OCI-LY1 (cell line): Measurements from ENCODE around the gene SCN3A.
A peak's percentile ranks its signal among the peaks of the same experiment; 100 is the strongest.

Experiments used
- H2AFZ ChIP-seq: fragments of 200-600 bp; sonication (generic), shearing (Covaris generic); 2 replicates; pipeline ENCODE4 v1.6.0; 2014; ENCODE audit warnings: antibody characterized with exemption, mild to moderate bottlenecking, low read length
- H3F3A ChIP-seq: fragments of 200-600 bp; sonication (generic), shearing (Covaris generic); 2 replicates; pipeline ENCODE4 v1.6.0; 2014; ENCODE audit warnings: mild to moderate bottlenecking, antibody characterized with exemption, low read length, moderate library complexity; ENCODE audit not compliant: insufficient read depth
- H3K27ac ChIP-seq: fragments of 200-600 bp; sonication (generic); 2 replicates; pipeline ENCODE4 v1.5.1; 2014; ENCODE audit warnings: low read length, mixed run types, mild to moderate bottlenecking, low read depth; ENCODE audit not compliant: poor library complexity, severe bottlenecking
- H3K27me3 ChIP-seq: fragments of 200-600 bp; sonication (generic); 2 replicates; pipeline ENCODE4 v1.6.0; 2014; ENCODE audit warnings: antibody characterized with exemption, mild to moderate bottlenecking, low read length, moderate library complexity; ENCODE audit not compliant: insufficient read depth
- H3K36me3 ChIP-seq: fragments of 200-600 bp; sonication (generic); 2 replicates; pipeline ENCODE4 v1.6.1; 2014; ENCODE audit warnings: mild to moderate bottlenecking, antibody characterized with exemption, low read length, moderate library complexity, mixed read lengths; ENCODE audit not compliant: insufficient read depth
- H3K4me1 ChIP-seq: fragments of 200-600 bp; sonication (generic); 2 replicates; pipeline ENCODE4 v1.5.1; 2014; ENCODE audit warnings: mild to moderate bottlenecking, low read length, moderate library complexity; ENCODE audit not compliant: insufficient read depth, severe bottlenecking
- H3K4me2 ChIP-seq: fragments of 200-600 bp; sonication (generic), shearing (Covaris generic); 2 replicates; pipeline ENCODE4 v1.6.1; 2014; ENCODE audit warnings: low read length
- H3K4me3 ChIP-seq: fragments of 200-600 bp; sonication (generic); 2 replicates; pipeline ENCODE4 v1.5.1; 2014; ENCODE audit warnings: low read length, low read depth, mild to moderate bottlenecking, mixed read lengths; ENCODE audit not compliant: poor library complexity, severe bottlenecking
- H3K79me2 ChIP-seq: fragments of 200-600 bp; shearing (Covaris generic); 2 replicates; pipeline ENCODE4 v1.6.1; 2016; ENCODE audit warnings: mixed run types, low read length, mixed read lengths; ENCODE audit not compliant: insufficient read depth
- H3K9ac ChIP-seq: fragments of 200-600 bp; sonication (generic), shearing (Covaris generic); 2 replicates; pipeline ENCODE4 v1.6.1; 2014; ENCODE audit warnings: mild to moderate bottlenecking, low read length, mixed read lengths
- H3K9me2 ChIP-seq: fragments of 200-600 bp; sonication (generic), shearing (Covaris generic); 2 replicates; pipeline ENCODE4 v1.6.1; 2014; ENCODE audit warnings: low read depth, mild to moderate bottlenecking, low read length, mixed read lengths
- H3K9me3 ChIP-seq: fragments of 200-600 bp; shearing (Covaris generic); 2 replicates; pipeline ENCODE4 v1.6.1; 2014; ENCODE audit warnings: low read length, mixed read lengths
- H4K20me1 ChIP-seq: fragments of 200-600 bp; sonication (generic), shearing (Covaris generic); 2 replicates; pipeline ENCODE4 v1.6.0; 2016; ENCODE audit warnings: mild to moderate bottlenecking, low read length; ENCODE audit not compliant: insufficient read depth
- EZH2 ChIP-seq: fragments of 200-600 bp; sonication (generic), shearing (Covaris generic); IDR thresholded peaks from 2 replicates; pipeline ENCODE4 v1.8.0; 2017; ENCODE audit warnings: borderline replicate concordance, mixed run types, mild to moderate bottlenecking, antibody characterized with exemption, low read length, moderate library complexity, mixed read lengths
- TF ChIP-seq, protein P1 (sequence below): fragments of 200-600 bp; sonication (generic), shearing (Covaris generic); IDR thresholded peaks from 2 replicates; pipeline ENCODE4 v1.5.1; 2017; ENCODE audit warnings: mild to moderate bottlenecking, antibody characterized with exemption, low read length, moderate library complexity, mixed read lengths

The SCN3A gene

DNA sequence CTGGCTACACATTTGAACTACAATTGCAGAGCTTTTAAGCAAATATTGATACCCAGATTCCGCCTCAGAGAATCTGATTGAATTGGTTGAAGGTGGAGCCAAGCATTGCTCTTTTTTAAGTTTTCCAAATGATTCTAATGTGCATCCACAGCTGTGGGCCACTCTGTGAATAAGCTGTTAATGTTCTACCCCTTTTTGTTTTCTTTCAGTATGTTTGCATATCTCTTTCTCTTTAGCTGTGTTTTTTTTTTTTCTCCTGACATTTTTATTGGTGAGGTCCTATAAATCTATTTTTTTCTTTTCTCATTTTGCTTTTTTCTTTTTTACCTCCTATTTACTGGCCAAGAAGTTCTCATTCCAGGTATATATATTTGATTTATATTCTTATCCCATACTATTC lies 6.5 kb downstream of the SCN3A start:
- Histone ChIP-seq H4K20me1 (no peaks in the 10 kb centered on the region), H3K4me2 (no peak overlapping the region), H2AFZ (no peak overlapping the region), H3K27me3 (no peaks in the 10 kb centered on the region), H3K9me3 (no peaks in the 10 kb centered on the region), H3K4me3 (no peak overlapping the region), H3K27ac (no peak overlapping the region), H3K9ac (no peak overlapping the region), H3F3A (no peaks in the 10 kb centered on the region), H3K36me3 (no peaks in the 10 kb centered on the region), H3K4me1 (peaks cover 9% of the 10 kb centered on the region), H3K79me2 (no peaks in the 10 kb centered on the region), H3K9me2 (no peaks in the 10 kb centered on the region)
- no peak for TF ChIP-seq EZH2
- TF ChIP-seq, protein P1, sequence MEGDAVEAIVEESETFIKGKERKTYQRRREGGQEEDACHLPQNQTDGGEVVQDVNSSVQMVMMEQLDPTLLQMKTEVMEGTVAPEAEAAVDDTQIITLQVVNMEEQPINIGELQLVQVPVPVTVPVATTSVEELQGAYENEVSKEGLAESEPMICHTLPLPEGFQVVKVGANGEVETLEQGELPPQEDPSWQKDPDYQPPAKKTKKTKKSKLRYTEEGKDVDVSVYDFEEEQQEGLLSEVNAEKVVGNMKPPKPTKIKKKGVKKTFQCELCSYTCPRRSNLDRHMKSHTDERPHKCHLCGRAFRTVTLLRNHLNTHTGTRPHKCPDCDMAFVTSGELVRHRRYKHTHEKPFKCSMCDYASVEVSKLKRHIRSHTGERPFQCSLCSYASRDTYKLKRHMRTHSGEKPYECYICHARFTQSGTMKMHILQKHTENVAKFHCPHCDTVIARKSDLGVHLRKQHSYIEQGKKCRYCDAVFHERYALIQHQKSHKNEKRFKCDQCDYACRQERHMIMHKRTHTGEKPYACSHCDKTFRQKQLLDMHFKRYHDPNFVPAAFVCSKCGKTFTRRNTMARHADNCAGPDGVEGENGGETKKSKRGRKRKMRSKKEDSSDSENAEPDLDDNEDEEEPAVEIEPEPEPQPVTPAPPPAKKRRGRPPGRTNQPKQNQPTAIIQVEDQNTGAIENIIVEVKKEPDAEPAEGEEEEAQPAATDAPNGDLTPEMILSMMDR, result no peak

DNA sequence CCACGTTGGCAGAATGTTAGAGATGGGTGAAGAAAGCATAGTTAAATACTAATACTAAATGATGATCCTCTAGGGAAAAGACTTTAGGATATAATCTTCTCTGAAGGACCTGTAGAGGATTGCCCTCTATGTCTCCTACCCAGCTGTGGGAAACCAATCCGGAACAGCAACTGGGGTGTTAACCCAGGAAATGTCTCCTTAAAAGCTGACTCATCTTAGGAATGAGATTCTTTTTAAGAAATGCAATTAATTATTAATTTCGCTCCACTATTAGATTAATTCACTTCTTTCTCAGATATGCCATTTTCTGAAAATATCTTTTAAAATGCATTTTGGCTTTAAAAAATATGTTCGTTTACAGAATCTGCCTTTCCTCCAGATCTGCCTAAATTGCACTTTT lies 7.4 kb downstream of the SCN3A start:
- no peak overlapping the region for H3K4me2 ChIP-seq
- H3K4me1 ChIP-seq, result peaks cover 9% of the 10 kb centered on the region
- H3K27ac ChIP-seq, result no peak overlapping the region
- H3K4me3 ChIP-seq, result no peak overlapping the region
- H3K36me3 ChIP-seq, result no peaks in the 10 kb centered on the region
- no peaks in the 10 kb centered on the region for H3K79me2 ChIP-seq
- H4K20me1 ChIP-seq, result no peaks in the 10 kb centered on the region
- H3K9me3 ChIP-seq, result no peaks in the 10 kb centered on the region
- H2AFZ ChIP-seq, result no peak overlapping the region
- TF ChIP-seq, protein P1, result no peak
- TF ChIP-seq EZH2, result no peak
- no peaks in the 10 kb centered on the region for H3K27me3 ChIP-seq
- H3F3A ChIP-seq, result no peaks in the 10 kb centered on the region
- no peaks in the 10 kb centered on the region for H3K9me2 ChIP-seq
- H3K9ac ChIP-seq, result no peak overlapping the region

DNA sequence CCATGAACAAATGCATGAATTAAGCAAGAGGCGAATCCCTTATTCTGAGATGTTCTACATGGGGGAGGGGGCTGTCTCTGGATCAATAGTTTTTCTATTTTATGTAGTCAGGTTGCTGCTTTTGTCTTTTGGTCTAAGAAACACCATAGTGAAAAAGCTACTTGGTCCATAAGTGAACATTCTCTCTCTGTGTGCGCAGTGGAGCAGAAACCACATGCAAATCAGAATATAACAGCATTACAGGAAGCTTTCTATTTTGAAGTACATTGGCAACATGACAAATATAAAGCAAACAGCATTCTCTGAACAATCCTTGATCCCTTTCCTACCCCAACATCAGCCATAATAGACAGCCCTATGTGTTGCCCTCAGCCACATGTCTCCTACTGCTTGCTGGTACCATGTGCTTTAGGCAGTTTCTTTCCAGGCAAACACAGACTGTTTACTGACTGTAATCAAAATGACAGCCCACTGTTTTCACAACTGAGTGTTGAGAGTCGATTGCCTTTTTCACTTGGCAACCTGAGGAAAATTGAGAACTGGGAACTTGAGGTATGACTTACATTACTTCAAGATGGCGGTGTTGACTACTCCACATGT lies 10.6 kb downstream of the SCN3A start:
- H3K4me3 ChIP-seq, result no peak overlapping the region
- TF ChIP-seq, protein P1, result no peak
- TF ChIP-seq EZH2, result no peak

More for the DNA sequence above, 10.6 kb downstream of the SCN3A start:
- Histone ChIP-seq H3K9me3 (no peaks in the 10 kb centered on the region), H3F3A (no peaks in the 10 kb centered on the region), H3K4me2 (peak overlapping the region; percentile 13), H3K79me2 (no peaks in the 10 kb centered on the region), H2AFZ (no peak overlapping the region), H3K9me2 (no peaks in the 10 kb centered on the region), H3K27ac (no peak overlapping the region), H3K4me1 (peaks cover 9% of the 10 kb centered on the region), H3K36me3 (no peaks in the 10 kb centered on the region), H4K20me1 (no peaks in the 10 kb centered on the region), H3K27me3 (no peaks in the 10 kb centered on the region), H3K9ac (no peak overlapping the region)
